PFSK-1 (cell line): ENCODE measurements around the gene FMO2.

Experiments
- FOXP2 ChIP-seq: optimal IDR thresholded peaks from 2 replicates; pipeline ENCODE3; 2011; ENCODE audit warnings: borderline replicate concordance, control low read depth, inconsistent platforms; ENCODE audit not compliant: insufficient read depth; ENCODE audit errors: extremely low read length, extremely low read depth
- POLR2AphosphoS5 ChIP-seq: IDR thresholded peaks from 2 replicates; pipeline ENCODE4 v1.6.1; 2012; ENCODE audit warnings: low read depth, mild to moderate bottlenecking, control low read depth, low read length, moderate library complexity
- TAF1 ChIP-seq: IDR thresholded peaks from 2 replicates; pipeline ENCODE4 v1.6.1; 2012; ENCODE audit warnings: low read length, control low read depth, borderline replicate concordance; ENCODE audit not compliant: insufficient read depth
- TF ChIP-seq, protein P1 (sequence below), 2 experiments: IDR thresholded peaks; 2 replicates each; pipeline versions ENCODE4 v1.6.1 to v1.8.0; 2011 to 2012; ENCODE audit warnings: low read depth in 2 of 2, low read length in 2 of 2, control low read depth in 1 of 2, inconsistent platforms in 1 of 2, mild to moderate bottlenecking in 1 of 2, moderate library complexity in 1 of 2; ENCODE audit not compliant: insufficient read depth in 1 of 2

DNA sequence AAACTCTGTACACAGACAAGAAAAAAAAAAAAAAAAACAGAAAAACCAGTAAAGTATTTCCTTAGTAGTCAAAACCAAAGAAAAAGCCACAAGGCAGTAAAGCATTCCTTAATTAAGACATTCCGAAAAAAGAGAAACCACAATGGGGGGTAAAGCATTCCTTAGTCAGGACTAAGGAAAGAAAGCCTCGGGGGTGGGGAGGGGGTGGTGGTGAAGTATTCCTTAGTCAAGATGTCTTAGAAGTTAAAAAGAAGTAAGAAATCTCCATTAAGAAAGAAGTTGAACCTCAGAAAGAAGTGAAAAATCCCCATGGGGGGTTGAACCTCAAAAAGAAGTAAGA lies 35.0 kb downstream of the FMO2 start:
- TF ChIP-seq POLR2AphosphoS5 (no peak), TAF1 (no peak), FOXP2 (no peak)
- TF ChIP-seq, protein P1, sequence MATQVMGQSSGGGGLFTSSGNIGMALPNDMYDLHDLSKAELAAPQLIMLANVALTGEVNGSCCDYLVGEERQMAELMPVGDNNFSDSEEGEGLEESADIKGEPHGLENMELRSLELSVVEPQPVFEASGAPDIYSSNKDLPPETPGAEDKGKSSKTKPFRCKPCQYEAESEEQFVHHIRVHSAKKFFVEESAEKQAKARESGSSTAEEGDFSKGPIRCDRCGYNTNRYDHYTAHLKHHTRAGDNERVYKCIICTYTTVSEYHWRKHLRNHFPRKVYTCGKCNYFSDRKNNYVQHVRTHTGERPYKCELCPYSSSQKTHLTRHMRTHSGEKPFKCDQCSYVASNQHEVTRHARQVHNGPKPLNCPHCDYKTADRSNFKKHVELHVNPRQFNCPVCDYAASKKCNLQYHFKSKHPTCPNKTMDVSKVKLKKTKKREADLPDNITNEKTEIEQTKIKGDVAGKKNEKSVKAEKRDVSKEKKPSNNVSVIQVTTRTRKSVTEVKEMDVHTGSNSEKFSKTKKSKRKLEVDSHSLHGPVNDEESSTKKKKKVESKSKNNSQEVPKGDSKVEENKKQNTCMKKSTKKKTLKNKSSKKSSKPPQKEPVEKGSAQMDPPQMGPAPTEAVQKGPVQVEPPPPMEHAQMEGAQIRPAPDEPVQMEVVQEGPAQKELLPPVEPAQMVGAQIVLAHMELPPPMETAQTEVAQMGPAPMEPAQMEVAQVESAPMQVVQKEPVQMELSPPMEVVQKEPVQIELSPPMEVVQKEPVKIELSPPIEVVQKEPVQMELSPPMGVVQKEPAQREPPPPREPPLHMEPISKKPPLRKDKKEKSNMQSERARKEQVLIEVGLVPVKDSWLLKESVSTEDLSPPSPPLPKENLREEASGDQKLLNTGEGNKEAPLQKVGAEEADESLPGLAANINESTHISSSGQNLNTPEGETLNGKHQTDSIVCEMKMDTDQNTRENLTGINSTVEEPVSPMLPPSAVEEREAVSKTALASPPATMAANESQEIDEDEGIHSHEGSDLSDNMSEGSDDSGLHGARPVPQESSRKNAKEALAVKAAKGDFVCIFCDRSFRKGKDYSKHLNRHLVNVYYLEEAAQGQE (IDR thresholded peaks at IDR 0.05; ENCODE audit: insufficient read depth in 1 of 2, low read depth in 2 of 2, low read length in 2 of 2), result no peak
